Stomach (tissue), 9 donors: Measurements from ENCODE around the gene PIP4K2A. TPM values are rescaled to one million over a fixed set of nuclear protein-coding genes. Genes with fewer than 3 reads are reported as not detected.

Experiments
- DNase-seq, 2 donors: peaks; one replicate each; pipeline versions ENCODE4 v3.0.0 to v3.0.0-alpha.2; 2013 to 2019
- H3K27ac ChIP-seq, 5 donors: fragments of 200-600 bp in 4 of 5; sonication (generic) in 4 of 5; one replicate each; pipeline ENCODE4 v1.5.1; 2013 to 2019; ENCODE audit warnings: mild to moderate bottlenecking in 1 of 5, moderate library complexity in 1 of 5
- H3K27me3 ChIP-seq, 3 donors: fragments of 200-600 bp; sonication (generic); one replicate each; pipeline ENCODE4 v1.5.1; 2017 to 2019; ENCODE audit warnings: mixed run types in 1 of 3
- H3K36me3 ChIP-seq, 4 donors: fragments of 200-600 bp; sonication (generic); 1 replicate in 3 of 4; 2 replicates in 1 of 4; pipeline ENCODE4 v1.5.1; 2016 to 2019
- H3K4me1 ChIP-seq, 4 donors: fragments of 200-600 bp; sonication (generic); one replicate each; pipeline ENCODE4 v1.5.1; 2016 to 2019
- H3K4me3 ChIP-seq, 4 donors: fragments of 200-600 bp; sonication (generic) in 3 of 4; one replicate each; pipeline ENCODE4 v1.5.1; 2016 to 2019; ENCODE audit warnings: mild to moderate bottlenecking in 1 of 4
- H3K9me3 ChIP-seq, 4 donors: fragments of 200-600 bp; sonication (generic); one replicate each; pipeline ENCODE4 v1.5.1; 2016 to 2019
- EP300 ChIP-seq: sonication (generic); formaldehyde crosslinking; IDR thresholded peaks from one replicate; pipeline ENCODE4 v1.6.1; 2017; ENCODE audit warnings: antibody characterized with exemption
- POLR2A ChIP-seq, 4 donors: fragments of 450-650 bp; IDR thresholded peaks; one replicate each; pipeline ENCODE4 v1.6.1; 2016; ENCODE audit warnings: antibody characterized with exemption in 4 of 4, control low read depth in 2 of 4, mild to moderate bottlenecking in 1 of 4, moderate library complexity in 1 of 4
- POLR2AphosphoS5 ChIP-seq, 3 donors: sonication (generic); formaldehyde crosslinking; IDR thresholded peaks; one replicate each; pipeline ENCODE4 v1.6.1; 2016; ENCODE audit warnings: antibody characterized with exemption in 3 of 3
- WGBS, 5 donors: extraction: QIAGEN DNeasy Blood & Tissue Kit in 3 of 5; methylation state at CpG; one replicate each; pipeline versions ENCODE4 v1.1.5 to v1.1.7; 2013 to 2018; 5-methylcytosine and 5-hydroxymethylcytosine counted together
- intact Hi-C: fragments of 100-400 bp; cut with DNase I; formaldehyde crosslinking; loops from one replicate; pipeline ENCODE4 v1.15.1; 2023; ENCODE audit warnings: low total_unique reads
- polyA plus RNA-seq, 3 donors: library from polyadenylated mRNA; stranded (reverse); fragments of 200-250 nt; gene quantifications; one replicate each; pipeline ENCODE4 v1.2.3, GENCODE V29; 2013
- total RNA-seq, 5 donors: library from RNA; depleted of rRNA; stranded (reverse); fragments of >200 nt; gene quantifications; one replicate each; pipeline versions ENCODE4 v1.1.0 to v1.2.3, GENCODE V29; 2014 to 2016
- TF ChIP-seq, protein P1 (sequence below), 7 experiments: fragments of 450-650 bp in 4 of 7; fragments of 200-600 bp in 3 of 7; sonication (generic) in 3 of 7; IDR thresholded peaks; one replicate each; pipeline ENCODE4 v1.5.1; 2016 to 2019; ENCODE audit warnings: antibody characterized with exemption in 7 of 7, control low read depth in 2 of 7, mild to moderate bottlenecking in 1 of 7
- donor health status: healthy with polysubstance abuse.
- donor health status: Bipolar disorder and iron deficiency.
- donor health status: healthy.

PIP4K2A gene
- total and polyA plus RNA-seq, 8 donors = 6.7 to 61.3 (median 13.6) TPM

- H3K27ac ChIP-seq = no peak overlapping the region
- TF ChIP-seq, protein P1, sequence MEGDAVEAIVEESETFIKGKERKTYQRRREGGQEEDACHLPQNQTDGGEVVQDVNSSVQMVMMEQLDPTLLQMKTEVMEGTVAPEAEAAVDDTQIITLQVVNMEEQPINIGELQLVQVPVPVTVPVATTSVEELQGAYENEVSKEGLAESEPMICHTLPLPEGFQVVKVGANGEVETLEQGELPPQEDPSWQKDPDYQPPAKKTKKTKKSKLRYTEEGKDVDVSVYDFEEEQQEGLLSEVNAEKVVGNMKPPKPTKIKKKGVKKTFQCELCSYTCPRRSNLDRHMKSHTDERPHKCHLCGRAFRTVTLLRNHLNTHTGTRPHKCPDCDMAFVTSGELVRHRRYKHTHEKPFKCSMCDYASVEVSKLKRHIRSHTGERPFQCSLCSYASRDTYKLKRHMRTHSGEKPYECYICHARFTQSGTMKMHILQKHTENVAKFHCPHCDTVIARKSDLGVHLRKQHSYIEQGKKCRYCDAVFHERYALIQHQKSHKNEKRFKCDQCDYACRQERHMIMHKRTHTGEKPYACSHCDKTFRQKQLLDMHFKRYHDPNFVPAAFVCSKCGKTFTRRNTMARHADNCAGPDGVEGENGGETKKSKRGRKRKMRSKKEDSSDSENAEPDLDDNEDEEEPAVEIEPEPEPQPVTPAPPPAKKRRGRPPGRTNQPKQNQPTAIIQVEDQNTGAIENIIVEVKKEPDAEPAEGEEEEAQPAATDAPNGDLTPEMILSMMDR (IDR thresholded peaks at IDR 0.05) = no peak
- TF ChIP-seq EP300 (no peak), POLR2A (IDR thresholded peaks at IDR 0.05) (no peak), POLR2AphosphoS5 (IDR thresholded peaks at IDR 0.05) (no peak)
- H3K27me3 ChIP-seq = no peaks in the 10 kb centered on the region
- no peaks in the 10 kb centered on the region for H3K9me3 ChIP-seq
- H3K36me3 ChIP-seq = no peaks in the 10 kb centered on the region
- DNase-seq = no peak
- WGBS, 5 donors = 72 to 88% (median 88%) methylated on average over 2 of the region's 2 CpGs
- intact Hi-C loops = no loop called here
- H3K4me1 ChIP-seq = peaks cover 0 to 75% (median 19%) of the 10 kb centered on the region in 4 donors
- no peak overlapping the region for H3K4me3 ChIP-seq
These were observed 40.4 kb downstream of the PIP4K2A start for GRCh38 chr10:22673785-22674572.

- intact Hi-C loops = no loop called here
- no peak for DNase-seq
- Histone ChIP-seq H3K27me3 (no peaks in the 10 kb centered on the region), H3K4me1 (peaks cover 0 to 81% (median 21%) of the 10 kb centered on the region in 4 donors), H3K36me3 (no peaks in the 10 kb centered on the region), H3K4me3 (no peak overlapping the region), H3K9me3 (no peaks in the 10 kb centered on the region), H3K27ac (no peak overlapping the region)
- TF ChIP-seq POLR2A (IDR thresholded peaks at IDR 0.05) = no peak
- TF ChIP-seq, protein P1 (IDR thresholded peaks at IDR 0.05) = no peak
- WGBS, 5 donors = 84 to 98% (median 92%) methylated on average over 1 of the region's 1 CpG
These were observed 41.3 kb downstream of the PIP4K2A start for GRCh38 chr10:22673091-22673392.

GRCh38 chr10:22672319-22673090 is 41.9 kb downstream of the PIP4K2A start:
- Histone ChIP-seq H3K4me1 (peaks cover 0 to 83% (median 22%) of the 10 kb centered on the region in 4 donors), H3K27ac (no peak overlapping the region), H3K9me3 (no peaks in the 10 kb centered on the region), H3K36me3 (no peaks in the 10 kb centered on the region), H3K4me3 (no peak overlapping the region), H3K27me3 (no peaks in the 10 kb centered on the region)
- DNase-seq = no peak
- TF ChIP-seq POLR2A (IDR thresholded peaks at IDR 0.05) (no peak), EP300 (no peak), POLR2AphosphoS5 (IDR thresholded peaks at IDR 0.05) (no peak)
- TF ChIP-seq, protein P1 (IDR thresholded peaks at IDR 0.05) = no peak
- intact Hi-C loops = no loop called here
- 62 to 77% (median 70%) methylated on average over 7 of the region's 7 CpGs for WGBS, 5 donors

DNA sequence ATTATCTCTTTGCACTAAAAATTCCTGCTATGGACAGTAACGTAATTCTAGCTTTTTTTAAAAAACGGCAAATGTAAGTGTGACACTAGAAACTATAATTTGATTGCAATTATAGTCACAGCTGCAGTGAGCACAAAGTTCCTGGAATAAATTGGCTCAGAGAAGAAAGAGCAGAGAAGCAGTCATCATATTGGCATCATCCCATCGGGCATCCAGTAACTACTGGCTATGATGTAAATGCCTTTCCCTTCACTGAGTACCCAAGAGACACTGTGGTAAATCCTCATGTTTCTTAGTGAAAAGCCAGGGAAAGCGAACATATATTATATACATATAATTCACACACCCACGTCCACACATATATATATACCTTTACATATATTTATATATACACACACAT is 43.6 kb downstream of the PIP4K2A start:
- Histone ChIP-seq H3K4me3 (no peak overlapping the region), H3K9me3 (no peaks in the 10 kb centered on the region), H3K27me3 (no peaks in the 10 kb centered on the region), H3K36me3 (no peaks in the 10 kb centered on the region), H3K27ac (no peak overlapping the region), H3K4me1 (peaks cover 0 to 85% (median 31%) of the 10 kb centered on the region in 4 donors)
- TF ChIP-seq EP300 (no peak), POLR2A (IDR thresholded peaks at IDR 0.05) (no peak), POLR2AphosphoS5 (IDR thresholded peaks at IDR 0.05) (no peak)
- TF ChIP-seq, protein P1 (IDR thresholded peaks at IDR 0.05) = no peak
- intact Hi-C loops = no loop called here
- 85 to 94% (median 89%) methylated on average over 5 of the region's 5 CpGs for WGBS, 5 donors
- DNase-seq = no peak
